Upper lobe of left lung (tissue), 6 donors: ENCODE results near the gene GUCD1. TPM values are rescaled to one million over a fixed set of nuclear protein-coding genes. Genes with fewer than 3 reads are reported as not detected.
A peak's percentile ranks its signal among the peaks of the same experiment; 100 is the strongest.

Experiments
- ATAC-seq, 2 donors: fragments of 200-7000 bp; cut with Tn5 transposase; one replicate each; pipeline ENCODE4 v1.9.1; 2022; ENCODE audit warnings: mild to moderate bottlenecking in 2 of 2, moderate library complexity in 2 of 2; ENCODE audit not compliant: low FRiP score in 2 of 2
- DNase-seq, 2 donors: peaks; one replicate each; pipeline ENCODE4 v3.0.0-alpha.2; 2019 to 2020
- H3K27ac ChIP-seq, 4 donors: fragments of 200-600 bp; sonication (generic); one replicate each; pipeline ENCODE4 v1.5.1; 2016 to 2019
- H3K27me3 ChIP-seq, 4 donors: fragments of 200-600 bp; sonication (generic); one replicate each; pipeline ENCODE4 v1.5.1; 2017 to 2019
- H3K36me3 ChIP-seq, 4 donors: fragments of 200-600 bp; sonication (generic); one replicate each; pipeline ENCODE4 v1.5.1; 2016 to 2019
- H3K4me1 ChIP-seq, 4 donors: fragments of 200-600 bp; sonication (generic); one replicate each; pipeline ENCODE4 v1.5.1; 2018 to 2019
- H3K4me3 ChIP-seq, 4 donors: fragments of 200-600 bp; sonication (generic); one replicate each; pipeline ENCODE4 v1.5.1; 2017 to 2019; ENCODE audit warnings: mild to moderate bottlenecking in 2 of 4, moderate library complexity in 1 of 4
- H3K9me3 ChIP-seq, 4 donors: fragments of 200-600 bp; sonication (generic); one replicate each; pipeline ENCODE4 v1.5.1; 2018 to 2019
- CTCF ChIP-seq, 6 experiments: fragments of 450-650 bp in 4 of 6; fragments of 200-600 bp in 2 of 6; sonication (generic) in 2 of 6; IDR thresholded peaks; one replicate each; pipeline ENCODE4 v1.5.1; 2016 to 2019; ENCODE audit warnings: antibody characterized with exemption in 6 of 6
- EP300 ChIP-seq, 4 donors: sonication (generic); formaldehyde crosslinking; IDR thresholded peaks; one replicate each; pipeline ENCODE4 v1.5.1; 2017; ENCODE audit warnings: antibody characterized with exemption in 4 of 4, control low read depth in 2 of 4
- POLR2A ChIP-seq, 4 donors: fragments of 450-650 bp; IDR thresholded peaks; one replicate each; pipeline ENCODE4 v1.5.1; 2016 to 2017; ENCODE audit warnings: antibody characterized with exemption in 4 of 4, mild to moderate bottlenecking in 2 of 4
- POLR2AphosphoS5 ChIP-seq, 2 donors: sonication (generic); formaldehyde crosslinking; IDR thresholded peaks; one replicate each; pipeline ENCODE4 v1.5.1; 2017; ENCODE audit warnings: antibody characterized with exemption in 2 of 2
- WGBS, 2 donors: methylation state at CpG; one replicate each; pipeline ENCODE4 v1.1.5; 2017 to 2018; 5-methylcytosine and 5-hydroxymethylcytosine counted together
- total RNA-seq, 6 donors: library from RNA; depleted of rRNA in 4 of 6; stranded (reverse); fragments of >200 nt in 4 of 6; gene quantifications; one replicate each; pipeline versions ENCODE4 v1.1.0 to v1.2.1, GENCODE V29; 2016 to 2021
- donor health status: DM: no; HTN: no; CAD: no; lungs with moderate emphysema.
- donor health status: DM: no; HTN: yes; CAD: no; lungs with severe emphysema.

The GUCD1 gene
- total RNA-seq, 6 donors from 2014 or later, result 77.5 to 231 (median 160) TPM

GRCh38 chr22:24589518-24590030 is 34.6 kb upstream of the GUCD1 start:
- Histone ChIP-seq H3K27ac (no peak overlapping the region), H3K27me3 (no peaks in the 10 kb centered on the region), H3K4me3 (no peak overlapping the region), H3K36me3 (peaks cover 0 to 22% (median 7%) of the 10 kb centered on the region in 4 donors), H3K9me3 (no peaks in the 10 kb centered on the region), H3K4me1 (peaks cover 10 to 27% (median 16%) of the 10 kb centered on the region in 4 donors)
- no peak for TF ChIP-seq POLR2AphosphoS5 (IDR thresholded peaks at IDR 0.05)
- TF ChIP-seq CTCF (IDR thresholded peaks at IDR 0.05), result no peak
- TF ChIP-seq EP300 (IDR thresholded peaks at IDR 0.05), result no peak
- TF ChIP-seq POLR2A (IDR thresholded peaks at IDR 0.05), result no peak
- no peak for ATAC-seq
- 78 to 89% methylated on average over 5 to 7 of the region's 7 CpGs for WGBS, 2 donors
- DNase-seq, result no peak

- no peaks in the 10 kb centered on the region for H3K9me3 ChIP-seq
- peaks cover 0 to 22% (median 7%) of the 10 kb centered on the region in 4 donors for H3K36me3 ChIP-seq
- DNase-seq, result no peak
- 85 to 94% methylated on average over 9 to 21 of the region's 21 CpGs for WGBS, 2 donors
- peaks cover 12 to 26% (median 15%) of the 10 kb centered on the region in 4 donors for H3K4me1 ChIP-seq
- no peak for ATAC-seq
- no peaks in the 10 kb centered on the region for H3K27me3 ChIP-seq
- no peak overlapping the region for H3K27ac ChIP-seq
- no peak for TF ChIP-seq POLR2A (IDR thresholded peaks at IDR 0.05)
- no peak for TF ChIP-seq POLR2AphosphoS5 (IDR thresholded peaks at IDR 0.05)
- TF ChIP-seq CTCF (IDR thresholded peaks at IDR 0.05), result no peak
- no peak for TF ChIP-seq EP300 (IDR thresholded peaks at IDR 0.05)
- no peak overlapping the region for H3K4me3 ChIP-seq
Measured at GRCh38 chr22:24588757-24589481, 34.0 kb upstream of the GUCD1 start.

- TF ChIP-seq CTCF (IDR thresholded peaks at IDR 0.05) (no peak), EP300 (IDR thresholded peaks at IDR 0.05) (no peak), POLR2AphosphoS5 (IDR thresholded peaks at IDR 0.05) (no peak), POLR2A (IDR thresholded peaks at IDR 0.05) (no peak)
- Histone ChIP-seq H3K9me3 (no peaks in the 10 kb centered on the region), H3K4me3 (no peak overlapping the region), H3K27me3 (no peaks in the 10 kb centered on the region), H3K36me3 (peaks cover 0 to 22% (median 7%) of the 10 kb centered on the region in 4 donors), H3K27ac (no peak overlapping the region), H3K4me1 (peaks cover 9 to 25% (median 15%) of the 10 kb centered on the region in 4 donors)
- WGBS, 2 donors, result 78% methylated on average over 8 of the region's 13 CpGs; no CpG with 5 or more reads in 1 of the 2 donors
- DNase-seq, result peak in 1 of 2 donors; percentile 80
- ATAC-seq, result no peak
Measured at GRCh38 chr22:24588381-24588756, 33.4 kb upstream of the GUCD1 start.

- Histone ChIP-seq H3K27ac (no peak overlapping the region), H3K36me3 (peaks cover 0 to 22% (median 7%) of the 10 kb centered on the region in 4 donors), H3K4me1 (peaks cover 6 to 23% (median 14%) of the 10 kb centered on the region in 4 donors), H3K9me3 (no peaks in the 10 kb centered on the region), H3K4me3 (no peak overlapping the region), H3K27me3 (no peaks in the 10 kb centered on the region)
- no peak for TF ChIP-seq POLR2A (IDR thresholded peaks at IDR 0.05)
- TF ChIP-seq CTCF (IDR thresholded peaks at IDR 0.05), result no peak
- no peak for TF ChIP-seq EP300 (IDR thresholded peaks at IDR 0.05)
- no peak for TF ChIP-seq POLR2AphosphoS5 (IDR thresholded peaks at IDR 0.05)
- ATAC-seq (no peak), DNase-seq (no peak)
- WGBS, 2 donors, result 90 to 100% methylated on average over 2 to 4 of the region's 8 CpGs
Measured at GRCh38 chr22:24587948-24588347, 33.0 kb upstream of the GUCD1 start.
